ENCODE measurements around the gene KCNMB1.
"Not testable (repeated sequence)": the region's sequence is repeated elsewhere in the genome, so short reads cannot be mapped to it uniquely, and the experiment has no call there.

Gene KCNMB1

GRCh38 chr5:170413897-170414296 is 24.7 kb upstream of the KCNMB1 start:
- DNase-seq: no peak

- DNase-seq: no peak
Measured at GRCh38 chr5:170411100-170411499, 21.9 kb upstream of the KCNMB1 start.

GRCh38 chr5:170410401-170410800 is 21.2 kb upstream of the KCNMB1 start:
- no peak for DNase-seq

GRCh38 chr5:170408877-170409660 is 19.9 kb upstream of the KCNMB1 start:
- no peak for DNase-seq

GRCh38 chr5:170408226-170408625 is 19.1 kb upstream of the KCNMB1 start:
- DNase-seq: no peak

- peak; percentile 30 for DNase-seq
Measured at GRCh38 chr5:170407062-170407461, 17.9 kb upstream of the KCNMB1 start.

GRCh38 chr5:170405817-170406216 is 16.6 kb upstream of the KCNMB1 start:
- peak; percentile 67 for DNase-seq

- peak; percentile 62 for DNase-seq
Measured at GRCh38 chr5:170404398-170404797, 15.2 kb upstream of the KCNMB1 start.

GRCh38 chr5:170403675-170404074 is 14.5 kb upstream of the KCNMB1 start:
- peak; percentile 41 for DNase-seq

GRCh38 chr5:170402508-170402907 is 13.3 kb upstream of the KCNMB1 start:
- DNase-seq: no peak

- no peak for DNase-seq
Measured at GRCh38 chr5:170397059-170397458, 7.9 kb upstream of the KCNMB1 start.

- no peak for DNase-seq
Measured at GRCh38 chr5:170393958-170394357, 4.8 kb upstream of the KCNMB1 start.

GRCh38 chr5:170393235-170393634 is 4.1 kb upstream of the KCNMB1 start:
- DNase-seq: no peak

- no peak for DNase-seq
Measured at GRCh38 chr5:170390472-170390871, 1.3 kb upstream of the KCNMB1 start.

- DNase-seq: peak; percentile 29
Measured at GRCh38 chr5:170389550-170389892, 354 bp upstream of the KCNMB1 start.

- no peak for DNase-seq
Measured at GRCh38 chr5:170387775-170388639, 1.2 kb downstream of the KCNMB1 start.

- no peak for DNase-seq
Measured at GRCh38 chr5:170386743-170387395, 2.3 kb downstream of the KCNMB1 start.

GRCh38 chr5:170383227-170383626 is 5.9 kb downstream of the KCNMB1 start:
- DNase-seq: no peak

- DNase-seq: no peak
Measured at GRCh38 chr5:170382790-170383189, 6.4 kb downstream of the KCNMB1 start.

- no peak for DNase-seq
Measured at GRCh38 chr5:170380361-170380951, 8.7 kb downstream of the KCNMB1 start.

- DNase-seq: no peak
Measured at GRCh38 chr5:170378740-170379139, 10.4 kb downstream of the KCNMB1 start.

- no peak for DNase-seq
Measured at GRCh38 chr5:170377027-170377426, 12.1 kb downstream of the KCNMB1 start.

GRCh38 chr5:170376526-170376925 is 12.6 kb downstream of the KCNMB1 start:
- DNase-seq: not testable (repeated sequence)
